Cortex of kidney (tissue), 1 donor: ENCODE measurements around the gene ACKR4.
"Not testable (repeated sequence)": the region's sequence is repeated elsewhere in the genome, so short reads cannot be mapped to it uniquely, and the experiment has no call there.

Experiments
- DNase-seq: peaks from one replicate; lab custom pipeline; 2025; lab: John Stamatoyannopoulos, UW

Gene ACKR4

DNA sequence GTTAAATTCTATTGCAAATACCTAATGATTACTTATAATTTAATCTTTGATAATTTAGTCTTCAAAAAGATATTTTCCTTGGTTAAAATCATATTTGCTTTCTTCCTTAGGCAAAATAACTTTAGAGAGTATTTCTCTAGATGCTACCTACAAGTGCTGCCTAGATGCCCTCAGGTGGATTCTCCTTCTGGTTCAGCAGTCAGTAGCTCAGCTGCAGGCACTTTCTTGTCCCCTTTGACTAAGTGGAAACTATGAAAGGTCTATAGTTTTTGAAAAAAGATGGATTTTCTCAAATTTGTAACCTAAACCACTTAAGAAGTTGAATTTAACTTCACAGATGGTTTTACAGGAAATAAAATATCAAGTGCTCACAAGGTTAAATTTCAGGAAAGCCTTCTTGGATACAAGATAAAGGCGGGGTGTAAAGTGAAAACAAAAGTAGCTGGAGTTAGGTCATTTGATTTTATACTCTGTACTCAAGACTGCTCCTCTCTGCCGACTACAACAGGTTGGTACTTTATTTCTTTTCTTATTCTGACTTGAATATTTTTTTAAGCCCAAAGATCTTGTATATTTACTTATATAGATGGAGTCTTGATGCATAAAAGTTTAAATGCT lies at the start of gene ACKR4:
TSS of gene ACKR4 (plus strand) at position 455 of the 618 bp plus-strand sequence. CDS start 3,128 bp downstream, outside the sequence.
- DNase-seq = no peak

DNA sequence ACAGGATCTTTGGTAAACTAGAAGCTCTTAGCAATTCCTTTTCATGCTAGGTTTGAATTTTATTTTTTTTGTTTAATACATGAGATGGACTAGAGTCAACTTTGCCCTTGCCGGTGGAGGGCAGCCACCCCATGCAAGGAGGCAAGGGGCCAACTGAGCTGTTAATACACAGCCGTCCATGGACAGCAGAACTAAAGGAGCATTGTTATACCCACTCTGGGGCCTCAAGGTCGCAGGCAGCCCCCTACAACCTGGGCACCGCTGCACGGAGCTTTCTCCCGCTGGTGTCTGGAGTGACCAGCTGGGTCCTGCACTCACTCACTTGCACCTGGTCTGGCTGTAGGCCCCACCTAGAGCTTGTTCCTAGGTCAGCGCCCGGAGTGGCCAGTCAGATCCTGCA lies 47.9 kb upstream of the ACKR4 start:
- no peak for DNase-seq

DNA sequence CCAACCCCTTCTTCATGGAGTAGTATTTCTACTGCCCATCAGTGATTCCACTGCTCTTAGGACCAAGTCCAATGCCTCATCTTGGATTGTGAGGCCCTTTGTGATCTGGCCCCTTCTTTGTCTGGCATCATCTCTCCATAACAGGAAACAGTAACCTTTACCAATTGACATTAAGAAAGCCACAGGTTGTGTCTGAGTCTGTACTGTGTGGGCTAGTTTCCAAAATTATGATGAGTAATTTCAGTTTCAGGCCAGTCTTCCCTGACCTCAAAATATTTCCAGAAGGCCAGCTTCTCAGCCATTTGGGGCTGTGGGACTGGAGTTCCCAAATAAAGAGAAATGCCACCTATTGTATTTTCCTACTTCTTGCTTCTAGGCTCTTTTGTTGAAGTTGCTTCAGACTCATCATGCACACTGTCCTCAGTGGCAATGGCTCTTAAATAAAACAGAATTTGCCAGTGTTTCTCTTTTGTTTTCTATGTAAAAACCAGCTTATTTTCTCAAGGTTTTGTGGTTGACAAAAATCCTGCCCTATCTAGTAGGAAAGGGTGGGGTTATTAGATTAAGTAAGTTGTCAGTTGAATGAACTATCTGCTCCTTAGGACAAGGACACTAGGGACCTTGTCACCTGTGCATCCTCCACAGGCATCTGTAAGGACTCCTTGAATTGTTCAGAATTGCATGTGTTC lies 47.0 kb upstream of the ACKR4 start:
- no peak for DNase-seq

DNA sequence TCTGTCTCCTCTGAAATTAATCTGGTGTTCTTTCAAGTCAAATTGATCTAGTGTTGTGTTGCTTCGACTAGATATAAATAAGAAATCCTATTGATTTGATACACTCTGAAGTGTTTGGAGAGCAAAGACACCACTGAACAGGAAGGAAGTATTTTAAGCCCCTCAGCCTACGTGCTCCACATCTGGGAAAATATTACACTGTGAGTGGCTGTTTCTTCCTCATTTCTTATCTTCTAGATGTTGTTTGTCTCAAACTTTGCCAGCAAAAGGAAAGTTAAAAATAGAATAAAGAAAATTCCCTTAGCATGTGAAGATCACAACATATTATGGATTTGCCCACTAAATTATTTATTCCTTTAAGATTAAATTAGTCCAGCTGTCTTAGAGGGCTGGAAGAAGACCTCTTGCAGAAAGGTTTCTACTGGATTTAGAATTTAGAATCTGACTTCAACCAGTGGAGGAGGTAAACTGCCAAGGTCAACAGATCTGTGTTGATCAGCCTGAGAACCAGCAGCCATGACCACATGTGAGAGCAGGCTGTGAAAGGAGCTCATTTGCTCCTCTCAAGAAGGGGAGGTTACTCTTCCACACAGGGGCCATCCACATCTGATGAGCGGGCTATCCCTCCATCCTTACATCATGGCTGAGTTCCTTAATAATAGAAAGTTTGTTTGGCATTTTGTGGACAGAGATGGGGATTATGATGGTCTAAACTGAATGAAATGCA lies 46.3 kb upstream of the ACKR4 start:
- no peak for DNase-seq

DNA sequence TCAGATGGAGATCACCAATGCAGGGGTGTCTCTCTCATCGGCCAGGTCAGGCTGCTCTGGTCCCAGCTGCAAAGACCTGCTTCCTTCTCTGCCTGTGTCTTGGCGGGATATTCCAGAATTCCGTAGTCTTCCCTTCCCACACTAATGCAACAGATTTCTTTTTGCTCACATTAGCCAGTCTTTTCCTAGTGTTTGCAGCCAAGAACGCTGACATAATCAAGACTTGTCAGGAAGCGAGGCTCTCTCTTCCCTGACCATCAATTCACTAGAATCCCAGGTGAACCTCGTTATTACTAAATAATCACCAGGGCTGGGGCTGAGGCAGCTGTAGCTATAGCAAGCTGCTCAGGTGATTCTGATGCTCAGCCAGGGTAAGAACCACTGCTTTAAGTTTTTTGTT lies 43.2 kb upstream of the ACKR4 start:
- no peak for DNase-seq

DNA sequence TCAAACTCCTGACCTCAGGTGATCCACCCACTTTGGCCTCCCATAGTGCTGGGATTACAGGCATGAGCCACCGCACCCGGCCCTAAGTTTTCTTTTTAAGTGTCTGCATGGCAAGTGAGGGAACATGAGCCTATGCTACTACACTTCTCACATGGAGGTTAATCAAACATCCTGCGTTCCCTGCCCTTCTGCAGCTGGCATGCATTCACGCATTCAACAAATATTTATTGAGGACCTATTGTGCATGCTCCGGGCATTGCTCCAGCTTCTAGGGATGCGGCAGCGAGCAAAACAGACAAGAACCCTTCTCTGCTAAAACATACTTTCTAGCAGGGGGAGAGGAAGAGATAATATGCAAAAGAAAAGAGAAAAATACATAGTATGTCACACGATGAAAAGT lies 42.6 kb upstream of the ACKR4 start:
- no peak for DNase-seq

DNA sequence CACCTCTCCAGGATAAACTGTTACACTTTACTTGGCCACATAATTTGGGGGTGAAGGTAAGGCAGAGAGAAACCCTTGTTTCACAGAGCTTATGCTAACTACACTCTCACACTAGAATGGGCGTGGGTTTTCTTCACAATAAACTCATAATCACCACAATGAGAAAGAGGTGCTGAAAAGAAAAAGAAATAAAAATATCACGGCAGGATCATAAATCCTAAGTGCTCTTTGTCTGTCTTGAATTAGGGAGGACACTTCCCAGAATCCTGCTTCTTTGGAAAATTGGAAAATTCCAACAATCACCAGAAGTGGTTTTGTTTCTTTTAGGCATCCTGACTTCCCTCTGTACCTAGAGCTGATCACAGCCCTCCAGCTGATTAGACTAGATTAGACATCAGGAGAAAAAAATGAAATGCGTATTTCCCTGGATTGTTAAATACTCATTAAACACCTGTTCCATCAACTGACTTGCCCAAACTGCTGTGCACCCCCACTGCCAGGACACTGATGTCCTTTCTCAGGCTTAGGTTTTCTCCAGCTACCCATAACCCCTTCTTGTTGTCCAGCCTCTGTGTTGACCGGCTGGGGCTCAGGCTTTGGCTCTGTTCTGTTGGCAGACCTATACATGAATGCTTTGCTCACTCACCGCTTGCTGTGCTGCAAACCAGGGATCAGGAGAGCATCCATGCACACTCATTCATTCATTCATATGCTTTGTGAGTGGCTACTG lies 41.6 kb upstream of the ACKR4 start:
- no peak for DNase-seq

DNA sequence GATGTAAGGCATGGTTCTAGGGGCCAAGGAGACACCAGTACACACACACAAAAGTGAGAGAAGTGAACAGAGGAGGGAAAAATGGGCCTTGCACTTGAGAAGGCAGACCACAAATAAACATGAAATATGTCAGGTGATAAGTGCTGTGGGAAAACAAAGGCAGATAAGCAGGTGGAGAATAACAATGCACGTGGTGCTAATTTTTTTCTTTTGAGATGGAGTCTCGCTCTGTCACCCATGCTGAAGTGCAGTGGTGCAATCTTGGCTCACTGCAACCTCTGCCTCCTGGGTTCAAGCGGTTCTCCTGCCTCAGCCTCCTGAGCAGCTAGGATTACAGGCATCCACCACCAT lies 41.1 kb upstream of the ACKR4 start:
- DNase-seq = not testable (repeated sequence)

DNA sequence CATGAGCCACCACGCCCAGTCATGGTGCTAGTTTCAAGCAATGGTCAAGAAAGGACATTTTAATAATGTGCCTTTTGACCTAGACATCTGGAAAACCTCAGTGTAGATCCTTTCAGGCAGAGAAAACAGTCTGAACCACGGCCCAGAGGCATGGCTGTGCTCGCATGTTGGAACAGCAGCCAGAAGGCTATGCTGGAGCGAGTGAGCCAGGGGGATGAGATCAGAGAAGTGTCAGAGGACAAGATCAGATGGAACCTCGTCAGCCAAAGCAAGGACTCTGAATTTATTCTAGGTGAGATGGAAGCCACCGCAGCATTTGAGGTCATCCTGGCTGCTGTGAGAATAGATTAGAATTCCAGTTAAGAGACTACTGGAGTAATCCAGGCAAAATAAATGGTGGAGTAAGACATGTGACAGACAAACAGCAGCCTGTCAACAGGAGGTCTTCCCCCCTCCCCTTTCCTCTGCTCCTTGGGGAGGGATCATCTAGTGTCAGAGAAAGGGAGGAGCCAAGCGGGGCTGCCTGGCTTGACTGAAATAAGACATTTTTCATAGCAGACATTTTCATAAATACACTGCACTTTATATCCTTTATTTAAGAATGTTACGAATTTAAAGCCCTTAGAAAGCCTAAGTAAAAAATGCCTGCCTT lies 40.4 kb upstream of the ACKR4 start:
- DNase-seq = no peak

DNA sequence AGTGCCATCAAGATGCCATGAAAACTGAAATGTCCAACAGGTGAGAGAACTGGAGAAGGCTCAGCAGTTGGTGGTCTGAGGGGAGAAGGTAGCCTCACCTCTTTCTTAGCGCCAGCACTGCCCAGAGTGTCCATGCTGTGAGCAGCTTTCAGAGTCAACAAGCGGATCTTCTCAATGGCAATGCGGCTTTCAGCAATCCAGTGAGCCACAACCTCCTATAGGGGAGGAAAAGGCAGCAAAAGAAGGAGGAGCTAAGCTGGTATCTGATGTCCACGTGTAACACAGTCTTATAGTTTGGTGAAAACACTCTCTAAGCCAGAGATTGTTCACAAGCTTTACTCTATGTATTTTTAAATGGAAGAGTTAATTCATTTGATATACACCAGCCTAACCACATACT lies 36.1 kb upstream of the ACKR4 start:
- DNase-seq = no peak

DNA sequence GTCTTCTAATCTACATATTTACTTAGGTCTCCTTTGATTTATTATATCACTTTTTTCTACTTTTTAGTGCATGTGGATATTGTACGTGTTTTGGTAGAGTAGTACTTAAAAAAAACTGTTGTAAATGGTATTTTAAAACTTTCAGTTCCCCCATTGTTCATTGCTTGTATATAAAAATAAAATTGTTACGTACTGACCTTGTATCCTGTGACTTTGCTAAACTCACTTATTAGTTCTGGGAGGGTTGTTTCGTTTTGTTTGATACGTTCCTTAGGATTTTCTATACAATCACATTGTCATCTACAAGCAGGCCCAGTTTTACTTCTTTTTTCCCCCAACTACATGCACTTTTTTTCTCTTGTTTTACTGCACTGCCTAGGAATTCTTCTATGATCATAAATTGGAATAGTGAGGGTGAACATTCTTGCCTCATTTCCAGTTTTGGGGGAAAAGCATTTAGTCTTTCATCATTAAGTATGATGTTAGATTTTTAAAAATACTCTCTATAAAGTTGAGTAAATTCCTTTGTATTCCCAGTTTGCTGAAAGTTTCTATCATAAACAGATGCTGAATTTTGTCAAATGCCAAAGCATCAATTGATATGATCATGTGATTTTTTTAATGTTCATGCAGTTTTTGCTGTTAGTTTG lies 33.5 kb upstream of the ACKR4 start:
- DNase-seq = no peak

DNA sequence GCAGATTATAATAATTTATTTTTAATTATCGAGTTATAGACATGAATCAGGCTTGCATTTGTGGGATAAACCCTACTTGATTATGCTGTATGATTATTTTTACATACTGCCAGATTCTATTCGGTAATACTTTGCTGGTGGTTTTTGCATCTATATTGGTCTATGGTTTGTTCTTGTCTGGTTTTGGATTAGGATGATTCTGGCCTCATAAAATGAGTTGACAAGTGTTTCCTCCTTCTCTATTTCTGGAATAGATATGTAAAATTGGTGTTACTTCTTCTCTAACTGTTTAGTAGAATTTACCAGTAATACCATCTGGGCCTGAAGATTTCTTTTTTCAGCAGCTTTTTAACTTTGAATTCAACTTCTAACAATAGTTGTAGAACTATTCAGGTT lies 33.0 kb upstream of the ACKR4 start:
- no peak for DNase-seq

DNA sequence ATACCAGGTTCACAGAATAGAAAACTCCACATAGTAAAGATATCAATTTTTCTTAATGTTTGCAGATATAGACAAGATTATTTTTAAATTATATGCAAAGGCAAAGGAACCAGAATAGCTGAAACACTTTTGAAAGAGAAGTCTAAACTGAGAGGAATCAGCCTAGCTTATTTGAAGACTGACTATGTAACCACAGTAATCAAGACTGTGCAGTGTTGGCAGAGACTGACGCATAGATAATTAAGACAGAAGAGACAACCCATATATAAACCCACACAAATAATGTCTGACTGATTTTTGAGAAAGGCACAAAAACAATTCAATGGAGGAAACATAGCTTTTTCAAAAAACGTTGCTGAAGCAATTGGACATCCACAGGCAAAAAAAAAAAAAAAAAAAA lies 28.6 kb upstream of the ACKR4 start:
- no peak for DNase-seq

DNA sequence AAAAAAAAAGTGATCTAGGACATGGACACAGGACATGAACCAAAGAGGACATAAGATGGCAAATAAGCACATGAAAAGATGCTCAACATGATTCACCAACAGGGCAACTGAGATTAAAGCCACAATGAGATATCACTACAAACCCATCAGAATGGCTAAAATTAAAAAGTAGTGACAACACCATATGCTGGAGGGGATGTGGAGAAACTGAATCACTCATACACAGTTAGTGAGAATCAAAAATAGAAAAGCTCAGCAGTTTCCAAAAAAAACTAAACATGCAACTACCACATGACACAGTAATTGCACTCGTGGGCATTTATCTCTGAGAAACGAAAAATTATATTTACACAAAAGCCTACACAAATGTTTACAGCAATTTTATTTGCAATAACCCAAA lies 27.9 kb upstream of the ACKR4 start:
- no peak for DNase-seq

DNA sequence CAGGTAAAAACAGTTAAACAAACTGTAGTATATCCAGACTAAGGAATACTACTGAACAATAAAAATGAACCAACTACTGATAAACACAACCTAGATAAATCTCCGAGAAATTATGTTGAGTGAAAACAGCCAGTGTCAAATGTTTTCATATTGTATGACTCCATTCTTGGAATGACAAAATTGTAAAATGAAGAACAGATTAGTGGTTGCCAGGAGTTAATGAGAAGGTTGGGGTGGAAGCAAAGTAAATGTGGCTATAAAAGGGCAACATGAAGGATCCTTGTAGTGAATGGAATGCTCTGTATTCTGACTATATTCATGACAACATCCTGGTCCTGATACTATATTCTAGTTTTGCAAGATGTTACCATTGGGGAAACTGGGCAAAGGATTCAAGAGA lies 27.5 kb upstream of the ACKR4 start:
- DNase-seq = no peak

DNA sequence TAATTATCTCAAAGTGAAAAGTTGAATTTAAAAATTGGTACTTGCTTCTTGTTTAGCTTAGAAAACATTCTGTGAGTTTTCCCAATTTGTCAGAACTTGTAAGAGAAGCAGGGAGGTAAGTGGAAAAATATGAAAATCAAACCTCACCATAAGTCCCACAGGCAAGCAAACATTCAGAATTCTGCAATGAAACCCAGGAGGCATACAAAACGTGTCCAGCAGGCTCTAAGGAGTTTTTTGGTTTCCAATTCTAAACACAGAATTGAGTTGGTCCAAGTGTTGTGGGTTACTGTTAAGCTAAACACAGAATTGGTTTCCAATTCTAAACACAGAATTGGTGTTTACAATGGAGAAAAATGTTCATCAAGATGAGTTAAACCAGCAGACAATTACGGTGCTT lies 27.1 kb upstream of the ACKR4 start:
- no peak for DNase-seq

DNA sequence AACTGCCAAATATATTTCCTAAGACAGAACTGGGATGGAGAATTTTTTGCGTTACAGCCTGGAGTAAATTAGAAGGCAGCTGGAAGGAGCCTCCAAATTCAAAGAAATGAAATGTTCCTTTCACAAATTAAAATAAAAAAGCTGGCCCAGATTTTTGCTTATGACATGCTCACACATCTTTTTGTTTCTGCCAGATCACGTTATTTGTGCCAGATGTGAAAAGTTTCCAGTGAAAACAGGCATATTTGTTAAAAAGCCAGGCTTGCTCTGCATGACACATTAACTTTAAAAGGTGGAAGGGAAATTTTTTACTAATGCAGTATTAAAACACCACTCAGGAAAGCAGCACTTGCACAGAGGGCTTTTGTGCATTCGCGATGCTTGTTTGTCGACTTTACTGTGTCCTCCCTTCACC lies 23.3 kb upstream of the ACKR4 start:
- DNase-seq = no peak

DNA sequence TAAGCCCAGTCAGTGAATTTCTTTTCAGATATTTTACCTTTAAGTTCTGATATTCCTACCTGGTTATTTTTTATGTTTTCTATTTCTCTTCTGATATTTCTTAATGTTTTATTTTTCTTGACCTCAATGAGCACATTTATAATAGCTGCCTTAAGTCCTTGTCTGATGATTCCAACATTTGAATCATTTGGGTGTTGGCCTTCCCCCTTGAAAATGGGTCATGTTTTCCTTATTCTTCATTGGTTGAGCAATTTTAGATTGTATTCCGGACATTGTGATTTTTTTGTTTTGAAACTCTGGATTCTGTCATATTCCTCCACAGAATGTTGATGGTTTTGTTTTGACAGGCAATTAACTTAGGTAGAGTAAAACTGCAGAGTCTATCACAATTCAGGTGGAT lies 9.7 kb upstream of the ACKR4 start:
- DNase-seq = no peak

DNA sequence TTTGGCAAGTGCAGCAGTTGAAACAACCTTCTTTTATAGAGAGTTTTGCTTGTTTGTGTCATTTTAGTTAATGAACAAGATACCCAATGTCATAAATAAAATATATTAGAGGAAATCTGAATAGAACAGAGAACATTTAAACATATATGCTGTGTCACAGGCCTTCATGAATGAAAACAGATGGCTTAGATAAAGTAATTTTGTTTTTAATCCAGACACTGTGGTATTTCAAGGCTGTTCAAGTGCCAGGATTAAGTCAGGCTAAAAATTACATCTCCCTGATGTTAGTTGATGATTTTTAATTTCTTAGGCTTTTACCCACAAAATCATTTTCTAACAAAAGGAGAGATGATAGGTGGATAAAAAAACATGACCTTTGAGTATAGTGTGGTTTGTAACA lies 4.9 kb upstream of the ACKR4 start:
- DNase-seq = no peak

DNA sequence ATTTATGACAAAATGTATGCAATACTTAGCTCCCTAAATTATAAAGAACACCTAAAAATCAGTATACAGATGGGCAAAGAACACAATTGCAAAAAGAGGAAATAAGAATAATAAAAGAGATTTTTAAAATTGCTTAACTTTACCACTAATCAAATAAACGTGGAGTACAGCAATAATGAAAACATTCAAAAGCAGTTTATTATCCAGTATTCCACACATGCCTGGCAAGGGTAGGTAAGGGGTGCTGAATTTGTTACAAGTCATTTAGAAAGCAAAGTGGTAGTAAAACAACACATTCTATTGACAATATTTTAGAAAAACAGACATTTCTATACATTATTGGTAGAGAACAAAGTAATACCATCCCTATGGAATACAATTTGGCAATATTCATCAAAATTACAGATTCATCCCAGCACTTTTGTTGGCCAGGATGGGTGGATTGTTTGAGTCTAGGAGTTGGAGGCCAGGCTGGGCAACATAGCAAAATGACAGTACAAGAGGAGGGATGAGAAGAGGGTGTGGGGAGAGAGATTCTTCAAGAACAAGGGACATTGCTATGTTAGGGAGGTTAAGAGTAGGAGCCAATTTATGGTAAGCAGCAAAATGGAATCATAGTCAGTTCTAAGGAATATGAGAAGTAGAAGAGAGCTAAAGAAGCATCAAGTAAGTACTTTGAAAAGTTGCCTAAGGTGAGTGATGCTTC lies 3.7 kb upstream of the ACKR4 start:
- DNase-seq = no peak

DNA sequence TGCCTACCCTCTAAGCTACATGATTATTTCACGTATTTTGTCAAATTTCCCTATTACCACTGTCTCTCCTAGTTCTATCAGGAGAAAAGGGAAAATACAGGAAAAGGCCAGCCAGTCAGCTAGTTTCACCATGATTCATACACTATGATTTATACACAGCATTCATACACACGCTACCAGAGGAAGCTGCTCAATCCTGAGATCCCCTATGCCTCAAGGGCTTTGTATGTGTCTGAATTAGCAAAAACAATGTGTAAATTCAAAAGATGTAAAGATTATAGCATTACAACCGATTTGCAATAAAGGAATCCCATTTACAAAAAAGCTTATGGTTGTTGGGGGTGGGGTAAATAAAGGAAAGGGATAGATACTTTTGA lies 3.1 kb upstream of the ACKR4 start:
- DNase-seq = no peak
